ENCODE data around the gene GUCY1B1.
"Not testable (repeated sequence)": the region's sequence is repeated elsewhere in the genome, so short reads cannot be mapped to it uniquely, and the experiment has no call there.

GUCY1B1 gene

GRCh38 chr4:155761916-155762315 is 3.1 kb downstream of the GUCY1B1 start:
- DNase-seq (ENCODE audit: low read depth in 2 of 2) = no peak

GRCh38 chr4:155762334-155762733 is 3.5 kb downstream of the GUCY1B1 start:
- DNase-seq (ENCODE audit: low read depth in 2 of 2) = no peak

GRCh38 chr4:155763551-155763950 is 4.7 kb downstream of the GUCY1B1 start:
- no peak for DNase-seq (ENCODE audit: low read depth in 2 of 2)

- no peak for DNase-seq (ENCODE audit: low read depth in 2 of 2)
Measured at GRCh38 chr4:155765149-155765548, 6.3 kb downstream of the GUCY1B1 start.

GRCh38 chr4:155766622-155767021 is 7.8 kb downstream of the GUCY1B1 start:
- no peak for DNase-seq (ENCODE audit: low read depth in 2 of 2)

- DNase-seq (ENCODE audit: low read depth in 2 of 2) = no peak
Measured at GRCh38 chr4:155768370-155768769, 9.5 kb downstream of the GUCY1B1 start.

- no peak for DNase-seq (ENCODE audit: low read depth in 2 of 2)
Measured at GRCh38 chr4:155769090-155769489, 10.3 kb downstream of the GUCY1B1 start.

- DNase-seq (ENCODE audit: low read depth in 2 of 2) = no peak
Measured at GRCh38 chr4:155772459-155773195, 13.8 kb downstream of the GUCY1B1 start.

GRCh38 chr4:155773196-155773800 is 14.5 kb downstream of the GUCY1B1 start:
- DNase-seq (ENCODE audit: low read depth in 2 of 2) = no peak

- no peak for DNase-seq (ENCODE audit: low read depth in 2 of 2)
Measured at GRCh38 chr4:155774033-155774432, 15.2 kb downstream of the GUCY1B1 start.

- DNase-seq (ENCODE audit: low read depth in 2 of 2) = no peak
Measured at GRCh38 chr4:155777971-155778735, 19.3 kb downstream of the GUCY1B1 start.

GRCh38 chr4:155780775-155781174 is 22.0 kb downstream of the GUCY1B1 start:
- no peak for DNase-seq (ENCODE audit: low read depth in 2 of 2)

- DNase-seq (ENCODE audit: low read depth in 2 of 2) = no peak
Measured at GRCh38 chr4:155781249-155781831, 22.5 kb downstream of the GUCY1B1 start.

GRCh38 chr4:155784637-155785036 is 25.8 kb downstream of the GUCY1B1 start:
- DNase-seq (ENCODE audit: low read depth in 2 of 2) = no peak

GRCh38 chr4:155785828-155786227 is 27.0 kb downstream of the GUCY1B1 start:
- DNase-seq (ENCODE audit: low read depth in 2 of 2) = no peak

GRCh38 chr4:155787113-155787710 is 28.4 kb downstream of the GUCY1B1 start:
- no peak for DNase-seq (ENCODE audit: low read depth in 2 of 2)

GRCh38 chr4:155789391-155789790 is 30.6 kb downstream of the GUCY1B1 start:
- no peak for DNase-seq (ENCODE audit: low read depth in 2 of 2)

- no peak for DNase-seq (ENCODE audit: low read depth in 2 of 2)
Measured at GRCh38 chr4:155789982-155790381, 31.2 kb downstream of the GUCY1B1 start.

GRCh38 chr4:155794589-155795236 is 35.9 kb downstream of the GUCY1B1 start:
- no peak for DNase-seq (ENCODE audit: low read depth in 2 of 2)

GRCh38 chr4:155795991-155796390 is 37.2 kb downstream of the GUCY1B1 start:
- DNase-seq (ENCODE audit: low read depth in 2 of 2) = no peak

GRCh38 chr4:155797581-155797980 is 38.8 kb downstream of the GUCY1B1 start:
- DNase-seq (ENCODE audit: low read depth in 2 of 2) = not testable (repeated sequence)

Measured in fibroblast of skin of left biceps (primary cell).